Breast epithelium (tissue), 4 donors: Measurements from ENCODE around the gene DSCAML1. TPM values are rescaled to one million over a fixed set of nuclear protein-coding genes. Genes with fewer than 3 reads are reported as not detected.

Experiments used
- DNase-seq, 2 donors: peaks; one replicate each; pipeline ENCODE4 v3.0.0-alpha.2; 2019; ENCODE audit warnings: low spot score in 2 of 2
- H3K27ac ChIP-seq, 2 donors: fragments of 200-600 bp; sonication (generic) in 1 of 2; one replicate each; pipeline ENCODE4 v1.5.1; 2016 to 2019; ENCODE audit warnings: mild to moderate bottlenecking in 1 of 2
- H3K27me3 ChIP-seq, 2 donors: fragments of 200-600 bp; sonication (generic) in 1 of 2; one replicate each; pipeline versions ENCODE4 v1.5.1 to v1.6.0; 2017 to 2019; ENCODE audit warnings: control low read depth in 1 of 2, mild to moderate bottlenecking in 1 of 2
- H3K36me3 ChIP-seq: fragments of 200-600 bp; one replicate; pipeline ENCODE4 v1.5.1; 2019
- H3K4me1 ChIP-seq, 2 donors: fragments of 200-600 bp; sonication (generic); one replicate each; pipeline ENCODE4 v1.5.1; 2016 to 2019; ENCODE audit warnings: control low read depth in 1 of 2
- H3K4me3 ChIP-seq, 3 donors: fragments of 200-600 bp; sonication (generic); 1 replicate in 2 of 3; 2 replicates in 1 of 3; pipeline ENCODE4 v1.5.1; 2016 to 2019; ENCODE audit warnings: mild to moderate bottlenecking in 3 of 3, moderate library complexity in 2 of 3
- H3K9me3 ChIP-seq, 2 donors: fragments of 200-600 bp; sonication (generic) in 1 of 2; one replicate each; pipeline ENCODE4 v1.5.1; 2016 to 2019; ENCODE audit warnings: control low read depth in 1 of 2
- CTCF ChIP-seq, 3 donors: fragments of 450-650 bp; IDR thresholded peaks; one replicate each; pipeline ENCODE4 v1.5.1; 2016 to 2017; ENCODE audit warnings: antibody characterized with exemption in 3 of 3, mild to moderate bottlenecking in 3 of 3, moderate library complexity in 3 of 3
- POLR2A ChIP-seq: fragments of 450-650 bp; IDR thresholded peaks from one replicate; pipeline ENCODE4 v1.6.1; 2016; ENCODE audit warnings: antibody characterized with exemption, mild to moderate bottlenecking, moderate library complexity
- POLR2AphosphoS5 ChIP-seq, 3 donors: sonication (generic); formaldehyde crosslinking; IDR thresholded peaks; one replicate each; pipeline ENCODE4 v1.6.1; 2017; ENCODE audit warnings: antibody characterized with exemption in 3 of 3
- intact Hi-C: fragments of 100-400 bp; cut with DNase I; formaldehyde crosslinking; loops from one replicate; pipeline ENCODE4 v1.15.1; 2023; ENCODE audit warnings: low total_unique reads
- total RNA-seq, 3 donors: library from RNA; depleted of rRNA; stranded (reverse); fragments of >200 nt; gene quantifications; one replicate each; pipeline ENCODE4 v1.1.0, GENCODE V29; 2016

Gene DSCAML1
- total RNA-seq, 3 donors from 2014 or later, result 0.33 to 1.8 (median 0.64) TPM

DNA sequence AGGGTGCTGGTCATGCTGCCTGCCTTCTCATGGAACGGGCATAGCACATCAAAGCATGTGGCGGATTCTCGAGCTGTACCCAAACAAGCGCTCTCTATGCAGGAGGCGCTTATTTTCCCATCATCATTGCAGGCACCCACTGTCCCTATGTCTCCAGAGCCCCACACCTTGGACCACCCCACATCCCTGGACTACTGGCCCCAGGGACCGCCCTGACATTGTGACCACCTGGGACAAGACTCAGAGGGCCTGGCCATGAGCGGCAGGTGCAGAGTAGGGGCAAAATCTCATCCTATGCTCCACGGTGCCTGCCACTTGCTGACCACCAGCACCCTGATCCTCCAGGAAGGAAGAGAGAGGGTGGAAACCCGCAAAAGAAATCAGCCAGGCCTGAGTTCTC, 170.4 kb downstream of the DSCAML1 start:
- Histone ChIP-seq H3K9me3 (peaks cover 0 to 6% of the 10 kb centered on the region in 2 donors), H3K27ac (no peak overlapping the region), H3K36me3 (no peaks in the 10 kb centered on the region), H3K4me1 (no peaks in the 10 kb centered on the region), H3K27me3 (no peaks in the 10 kb centered on the region), H3K4me3 (no peak overlapping the region)
- TF ChIP-seq POLR2A (no peak), POLR2AphosphoS5 (IDR thresholded peaks at IDR 0.05) (no peak), CTCF (IDR thresholded peaks at IDR 0.05) (no peak)
- intact Hi-C loops, result no loop called here
- DNase-seq, result no peak

GRCh38 chr11:117625237-117625636, 171.8 kb downstream of the DSCAML1 start:
- DNase-seq, result no peak
- no peaks in the 10 kb centered on the region for H3K4me1 ChIP-seq
- TF ChIP-seq POLR2A (no peak), CTCF (IDR thresholded peaks at IDR 0.05) (no peak), POLR2AphosphoS5 (IDR thresholded peaks at IDR 0.05) (no peak)
- H3K9me3 ChIP-seq, result peaks cover 0 to 12% of the 10 kb centered on the region in 2 donors
- H3K36me3 ChIP-seq, result no peaks in the 10 kb centered on the region
- H3K27ac ChIP-seq, result no peak overlapping the region
- intact Hi-C loops, result no loop called here
- no peaks in the 10 kb centered on the region for H3K27me3 ChIP-seq
- H3K4me3 ChIP-seq, result no peak overlapping the region

GRCh38 chr11:117623831-117624271, 173.2 kb downstream of the DSCAML1 start:
- Histone ChIP-seq H3K27ac (no peak overlapping the region), H3K4me3 (no peak overlapping the region), H3K27me3 (no peaks in the 10 kb centered on the region), H3K4me1 (no peaks in the 10 kb centered on the region), H3K36me3 (no peaks in the 10 kb centered on the region), H3K9me3 (peaks cover 0 to 12% of the 10 kb centered on the region in 2 donors)
- intact Hi-C loops, result no loop called here
- DNase-seq, result no peak
- TF ChIP-seq CTCF (IDR thresholded peaks at IDR 0.05) (no peak), POLR2A (no peak), POLR2AphosphoS5 (IDR thresholded peaks at IDR 0.05) (no peak)

- Histone ChIP-seq H3K27ac (no peak overlapping the region), H3K4me1 (no peaks in the 10 kb centered on the region), H3K27me3 (no peaks in the 10 kb centered on the region), H3K9me3 (peaks cover 0 to 12% of the 10 kb centered on the region in 2 donors), H3K36me3 (no peaks in the 10 kb centered on the region), H3K4me3 (no peak overlapping the region)
- intact Hi-C loops, result no loop called here
- TF ChIP-seq CTCF (IDR thresholded peaks at IDR 0.05) (no peak), POLR2A (no peak), POLR2AphosphoS5 (IDR thresholded peaks at IDR 0.05) (no peak)
- DNase-seq, result no peak
Measured at GRCh38 chr11:117621226-117621625, 175.8 kb downstream of the DSCAML1 start.

DNA sequence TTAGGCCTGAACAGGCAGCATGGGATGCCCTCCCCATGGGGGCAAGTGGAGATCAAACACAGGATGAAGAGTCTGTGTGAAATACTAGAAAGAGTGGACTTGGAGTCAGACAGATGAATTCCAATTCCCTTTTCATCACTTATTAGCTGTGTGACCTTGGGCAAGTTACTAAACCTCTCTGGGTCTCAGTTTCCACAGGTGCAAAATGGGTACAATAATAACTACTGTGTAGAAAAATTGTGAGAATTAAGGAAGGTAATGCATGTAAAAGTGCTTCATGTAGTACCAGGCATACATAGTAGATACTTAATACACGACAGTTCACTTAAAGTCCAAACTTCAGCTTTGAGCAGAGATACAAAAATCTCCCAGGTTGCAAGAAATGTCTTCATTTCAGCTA, 176.4 kb downstream of the DSCAML1 start:
- no peak overlapping the region for H3K4me3 ChIP-seq
- no peak overlapping the region for H3K27ac ChIP-seq
- no peaks in the 10 kb centered on the region for H3K27me3 ChIP-seq
- no peak for DNase-seq
- intact Hi-C loops, result no loop called here
- TF ChIP-seq CTCF (IDR thresholded peaks at IDR 0.05) (no peak), POLR2AphosphoS5 (IDR thresholded peaks at IDR 0.05) (no peak), POLR2A (no peak)
- H3K36me3 ChIP-seq, result no peaks in the 10 kb centered on the region
- no peaks in the 10 kb centered on the region for H3K4me1 ChIP-seq
- peaks cover 0 to 12% of the 10 kb centered on the region in 2 donors for H3K9me3 ChIP-seq
